ENCODE measurements around the gene ALG14. TPM values are rescaled to one million over a fixed set of nuclear protein-coding genes. Genes with fewer than 3 reads are reported as not detected.
"Not testable (repeated sequence)": the region's sequence is repeated elsewhere in the genome, so short reads cannot be mapped to it uniquely, and the experiment has no call there.

The ALG14 gene
- total RNA-seq, 1 donor from 2014 or later: 4.6 TPM

DNA sequence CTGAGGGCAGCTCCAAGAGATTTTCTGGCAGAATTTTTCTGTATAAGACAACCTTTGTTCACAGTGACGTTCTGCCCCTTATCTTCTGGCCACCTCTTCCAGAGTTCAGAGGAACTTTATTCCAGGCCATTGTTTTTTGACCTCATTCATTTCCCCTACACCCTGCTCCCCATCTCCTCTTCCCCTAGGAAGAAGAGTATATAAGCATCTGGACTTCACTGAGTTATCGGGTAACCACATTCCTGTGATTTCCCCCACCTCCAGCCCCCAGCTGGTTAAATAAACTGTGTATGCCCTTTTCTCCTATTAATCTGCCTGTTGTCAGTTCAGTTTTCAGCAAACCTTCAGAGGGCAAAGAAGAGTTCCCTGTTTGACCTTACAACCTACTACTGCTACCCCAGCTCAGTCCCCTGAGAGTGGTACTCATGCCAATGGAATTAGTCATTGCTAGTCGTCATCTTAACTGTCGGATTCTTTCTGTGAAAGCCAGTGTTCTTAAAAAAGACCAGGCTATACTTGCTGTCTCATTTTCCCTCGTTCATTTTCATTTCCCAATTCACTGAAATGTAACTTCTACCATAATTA is 14.3 kb upstream of the ALG14 start:
- no peak for ATAC-seq

DNA sequence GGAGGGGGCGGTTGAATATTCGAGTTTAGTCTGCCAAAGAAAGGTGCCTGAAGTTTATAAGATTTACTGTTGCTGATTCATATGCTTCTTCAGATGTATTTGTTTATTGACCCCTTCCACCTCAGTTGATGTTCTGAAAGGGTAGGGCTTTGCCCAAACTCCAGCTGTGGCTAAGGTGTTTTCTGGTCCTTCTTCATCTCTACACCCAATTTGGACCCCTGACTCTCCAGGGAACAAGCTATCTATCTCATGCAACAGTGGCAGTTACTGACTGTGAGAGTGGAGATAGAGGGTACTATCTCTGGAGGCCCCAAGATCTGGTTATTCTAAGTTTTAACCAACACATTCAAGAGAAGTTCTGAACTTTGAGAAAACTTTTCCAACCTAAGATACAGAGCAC is 12.6 kb upstream of the ALG14 start:
- no peak for ATAC-seq

DNA sequence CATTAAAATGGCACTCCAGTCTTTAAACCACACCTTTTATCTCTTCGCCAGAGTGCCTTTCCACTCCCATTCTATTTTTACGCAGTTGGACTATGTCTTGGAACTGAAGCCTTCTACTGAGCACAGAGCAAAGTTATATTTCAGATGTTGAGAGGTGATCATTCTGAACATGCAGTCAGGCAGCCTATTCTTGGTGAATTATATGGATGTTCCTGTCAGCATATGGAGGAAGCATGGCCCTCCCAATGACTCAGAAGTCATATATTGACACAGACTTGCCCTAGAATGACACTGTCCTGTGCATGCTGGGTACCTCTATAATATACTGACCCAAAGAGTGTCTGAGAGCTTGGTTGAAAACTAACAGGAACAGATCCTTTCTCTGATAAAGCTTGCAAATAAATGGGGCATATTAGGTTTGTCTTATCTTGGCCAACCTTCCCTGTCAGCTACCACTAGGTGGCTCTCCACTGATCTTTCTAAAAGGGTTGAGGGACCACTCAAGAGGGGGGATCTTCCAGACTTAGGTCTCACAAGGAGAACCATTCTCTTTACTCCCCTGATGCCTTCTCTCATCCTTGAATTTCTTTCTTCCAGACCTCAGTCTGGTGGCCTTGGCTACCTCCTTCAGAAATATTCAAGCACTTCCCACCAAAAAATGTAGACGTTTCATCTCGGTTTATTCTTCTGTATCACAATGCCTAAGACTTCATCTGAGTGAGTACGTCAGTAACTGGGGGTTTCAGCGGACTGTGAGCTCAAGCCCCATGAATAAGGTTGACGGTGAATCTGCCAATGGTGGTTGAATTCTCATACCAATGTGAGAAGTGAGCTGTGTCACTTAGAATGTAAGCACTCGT is 11.8 kb upstream of the ALG14 start:
- peak; percentile 67 for ATAC-seq

DNA sequence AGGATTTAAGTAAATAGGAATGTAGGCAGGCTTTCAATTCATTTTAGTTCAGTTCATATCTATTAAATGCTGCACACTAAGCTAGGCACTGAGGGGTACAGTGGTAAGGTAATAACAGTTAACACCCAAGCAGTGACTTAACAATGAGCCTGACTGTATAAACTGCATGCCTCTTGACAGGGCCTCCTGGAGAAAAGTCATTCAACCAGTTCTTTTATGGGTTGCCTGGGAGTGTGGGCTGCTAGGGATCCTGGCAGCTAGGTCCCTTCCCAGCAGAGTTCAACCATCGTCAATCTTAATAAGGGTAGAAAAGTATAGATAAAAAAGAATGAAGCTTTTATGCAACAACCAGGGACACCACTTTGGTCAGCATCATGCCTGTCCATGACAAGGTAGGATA is 8.1 kb upstream of the ALG14 start:
- ATAC-seq: no peak

DNA sequence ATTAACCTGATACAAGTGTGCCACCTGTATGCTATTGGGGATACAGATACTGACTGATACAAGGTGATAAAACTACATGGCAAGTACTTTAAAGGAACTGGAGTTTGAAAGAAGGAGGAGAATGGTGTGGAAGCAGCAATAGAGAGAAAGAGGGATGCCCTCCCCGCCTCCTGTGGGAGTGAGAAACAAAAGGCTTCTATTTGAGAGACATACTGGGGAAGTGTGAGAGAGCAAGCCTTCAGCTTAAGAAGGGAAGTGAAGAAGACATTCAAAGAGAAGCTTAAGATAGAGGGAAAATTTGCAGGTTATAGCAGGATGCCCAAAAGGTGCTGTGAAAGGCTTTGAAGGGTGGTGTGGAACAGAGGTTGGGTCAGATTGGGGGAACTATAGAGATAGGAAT is 7.7 kb upstream of the ALG14 start:
- no peak for ATAC-seq

DNA sequence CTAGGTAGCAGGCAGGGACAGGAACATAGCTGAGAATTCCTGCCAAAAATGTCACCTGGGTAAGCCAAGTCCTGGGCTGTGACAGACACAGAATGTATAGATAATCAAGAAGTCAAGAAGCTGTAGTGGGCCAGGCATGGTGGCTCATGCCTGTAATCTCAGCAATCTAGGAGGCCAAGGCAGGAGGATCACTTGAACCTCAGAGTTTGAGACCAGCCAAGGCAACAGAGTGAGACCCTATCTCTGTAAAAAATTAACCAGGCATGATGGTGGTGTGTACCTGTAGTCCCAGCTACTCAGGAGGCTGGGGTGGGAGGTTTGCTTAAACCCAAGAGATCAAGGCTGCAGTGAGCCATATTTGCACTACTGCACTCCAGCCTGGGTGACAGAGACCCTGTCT is 3.3 kb upstream of the ALG14 start:
- no peak for ATAC-seq

DNA sequence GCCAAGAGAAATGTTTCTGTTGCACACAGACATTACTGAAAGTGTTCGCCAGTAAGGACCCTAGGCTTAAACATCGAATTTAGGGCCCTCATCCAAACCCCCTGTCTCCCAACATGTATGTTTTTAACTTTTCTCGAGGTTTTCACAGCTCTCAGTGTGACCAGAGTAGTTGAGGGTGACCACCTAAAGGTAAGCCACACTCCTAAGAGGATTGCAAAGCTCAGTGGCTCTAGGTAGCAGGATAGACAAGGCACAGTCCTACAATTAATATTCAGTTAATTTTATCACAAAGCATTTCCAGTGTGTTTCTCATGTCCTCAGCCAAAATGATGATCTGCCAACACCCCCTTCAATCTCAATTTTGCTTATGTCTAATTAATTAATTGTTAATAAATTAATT is 695 bp upstream of the ALG14 start:
- ATAC-seq: no peak

DNA sequence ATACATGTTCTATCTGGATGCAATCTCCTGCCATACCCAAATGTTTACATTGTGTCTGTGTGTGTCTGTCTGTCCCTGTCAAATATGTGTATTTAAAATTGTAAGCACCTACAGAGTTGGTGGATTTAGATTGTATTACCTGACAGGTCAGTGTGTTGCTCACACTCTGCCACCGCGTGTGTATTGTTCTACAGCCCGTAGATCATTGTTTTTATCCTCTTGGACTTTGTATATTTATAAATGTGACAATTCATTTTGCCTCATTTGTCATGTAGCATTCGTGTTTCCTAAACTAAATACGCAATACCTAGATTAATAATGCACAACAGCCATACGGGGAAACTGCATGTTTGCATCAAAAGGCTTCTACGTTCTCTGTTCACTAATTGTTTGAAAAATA is 634 bp downstream of the ALG14 start:
- peak; percentile 48 for ATAC-seq

DNA sequence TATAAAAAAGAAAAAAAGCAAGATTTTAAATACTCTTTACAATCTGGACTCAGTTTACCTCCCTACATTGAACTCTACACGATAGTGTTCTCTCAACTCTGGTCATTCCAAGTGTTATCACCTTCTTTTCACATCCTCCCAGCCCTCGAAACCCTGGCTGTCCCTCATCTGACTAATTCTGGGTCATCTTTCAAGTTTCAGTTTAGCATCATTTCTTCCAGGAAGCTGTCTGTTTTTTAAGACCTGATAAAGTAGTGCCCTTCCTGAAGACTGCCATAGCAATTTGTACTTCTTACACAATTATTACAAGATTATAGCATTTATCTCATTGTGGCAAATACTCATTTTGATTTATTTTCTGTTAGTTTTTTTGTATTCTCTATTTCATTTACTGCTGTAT is 1.2 kb downstream of the ALG14 start:
- ATAC-seq: no peak

DNA sequence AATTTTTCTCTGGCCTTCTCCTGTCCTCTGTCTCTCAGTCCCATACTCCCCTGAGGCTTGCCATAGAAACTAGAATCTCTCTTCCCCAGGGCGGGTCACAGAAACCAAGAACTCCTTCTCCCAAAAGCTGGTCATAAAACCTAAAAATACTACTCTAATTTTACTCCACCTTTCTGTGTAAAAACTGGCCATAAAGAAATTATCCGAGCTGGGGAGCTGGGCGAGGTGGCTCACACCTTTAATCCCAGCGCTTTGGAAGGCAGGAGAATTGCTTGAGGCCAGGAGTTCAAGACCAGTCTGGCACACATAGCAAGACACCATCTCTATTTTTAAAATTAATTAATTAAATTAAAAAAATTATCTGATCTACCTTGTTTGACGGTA is 3.0 kb downstream of the ALG14 start:
- ATAC-seq: no peak

DNA sequence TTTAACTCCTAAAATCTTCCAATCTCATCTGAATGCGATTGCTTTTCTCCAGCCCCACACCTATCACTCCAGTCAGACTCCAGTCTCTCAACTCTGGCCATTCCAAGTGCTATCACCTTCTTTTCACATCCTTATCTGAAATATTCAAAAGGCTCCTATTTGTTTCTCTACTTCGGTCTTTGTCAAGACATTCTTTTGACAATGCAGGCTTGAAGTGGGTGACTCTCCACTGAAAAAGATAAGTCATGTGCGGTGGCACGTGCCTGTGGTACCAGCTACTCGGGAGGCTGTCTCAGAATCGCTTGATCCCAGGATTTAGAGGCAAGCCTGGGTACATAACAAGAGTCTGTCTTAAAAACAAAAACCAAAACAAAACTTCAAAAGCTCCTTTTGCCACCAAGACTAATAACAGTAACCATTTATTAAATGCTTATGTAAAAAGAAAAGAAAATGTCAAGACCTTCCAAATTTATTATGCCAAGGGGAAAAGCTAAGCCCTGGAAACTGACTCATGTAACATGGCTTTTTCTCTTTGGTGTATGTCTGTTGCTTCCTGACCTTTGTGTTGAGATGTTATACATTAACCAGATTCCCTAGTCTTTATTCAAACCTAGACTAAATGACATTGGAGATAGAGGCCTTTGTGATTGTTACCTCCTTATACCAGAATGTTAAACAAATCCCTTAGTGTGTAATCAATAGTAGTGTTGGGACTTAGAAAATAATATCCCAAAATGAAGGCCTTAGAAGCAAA is 3.6 kb downstream of the ALG14 start:
- no peak for ATAC-seq

DNA sequence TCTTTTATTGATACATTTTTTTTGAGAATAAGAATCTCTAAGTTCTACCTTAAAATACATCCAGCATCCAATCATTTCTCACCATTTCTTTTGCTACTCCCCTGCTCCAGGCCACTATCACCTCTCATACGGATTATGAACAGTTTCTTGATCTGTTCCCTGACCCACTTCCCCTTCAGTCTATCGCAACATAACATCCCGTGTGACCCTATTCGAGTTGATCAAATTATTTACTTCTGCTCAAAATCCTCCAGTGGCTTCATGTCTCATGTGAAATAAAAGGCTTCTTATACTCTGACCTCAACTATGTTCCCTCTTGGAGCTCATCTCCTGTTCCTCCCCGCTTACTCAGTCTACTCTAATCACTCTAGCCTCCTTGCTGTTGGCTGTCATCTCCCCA is 5.2 kb downstream of the ALG14 start:
- no peak for ATAC-seq

DNA sequence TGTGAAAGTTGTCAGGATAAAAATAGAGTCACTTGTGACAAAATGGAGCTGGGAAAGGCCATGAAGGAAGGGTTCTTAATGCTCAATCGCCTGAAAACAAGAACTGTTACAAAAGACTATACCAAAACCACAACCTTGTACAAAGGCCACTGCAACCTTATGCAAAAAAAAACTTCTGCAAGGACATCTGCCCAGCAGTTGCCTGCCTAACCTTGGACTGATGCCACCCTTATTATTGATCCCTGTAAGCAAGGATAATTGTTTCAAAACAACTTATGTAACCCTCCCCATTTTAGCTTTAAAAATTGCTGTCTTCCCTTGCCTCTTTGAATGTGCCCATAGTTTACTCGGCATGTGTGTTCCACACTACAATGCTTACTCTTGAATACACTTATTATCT is 5.7 kb downstream of the ALG14 start:
- ATAC-seq: no peak

DNA sequence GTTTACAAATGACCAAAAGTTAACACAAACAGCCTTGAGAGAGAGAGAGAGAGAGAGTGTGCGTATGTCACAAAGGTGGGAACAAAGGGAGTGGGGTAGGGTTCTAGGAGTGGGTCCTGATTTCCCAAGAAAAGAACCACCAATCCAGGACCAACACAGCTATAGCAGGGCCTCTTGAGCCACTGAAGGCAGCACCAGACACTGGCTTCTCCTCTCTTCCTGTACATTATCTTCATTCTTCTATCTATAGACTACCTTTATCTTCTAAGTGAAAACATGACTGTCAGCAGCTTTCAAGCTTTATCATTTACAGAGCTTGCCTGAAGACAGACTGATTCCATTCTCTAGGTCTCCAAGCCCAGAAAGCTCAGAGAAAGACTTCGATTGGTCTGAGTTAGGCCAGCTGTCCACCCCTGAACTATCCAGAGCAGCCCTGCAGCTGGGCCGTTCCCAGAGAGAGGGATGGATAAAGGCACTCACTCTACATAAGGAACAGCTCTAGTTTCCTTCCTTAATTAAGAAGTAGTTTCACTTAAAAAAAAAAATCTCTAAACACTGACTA is 11.2 kb downstream of the ALG14 start:
- ATAC-seq: no peak

DNA sequence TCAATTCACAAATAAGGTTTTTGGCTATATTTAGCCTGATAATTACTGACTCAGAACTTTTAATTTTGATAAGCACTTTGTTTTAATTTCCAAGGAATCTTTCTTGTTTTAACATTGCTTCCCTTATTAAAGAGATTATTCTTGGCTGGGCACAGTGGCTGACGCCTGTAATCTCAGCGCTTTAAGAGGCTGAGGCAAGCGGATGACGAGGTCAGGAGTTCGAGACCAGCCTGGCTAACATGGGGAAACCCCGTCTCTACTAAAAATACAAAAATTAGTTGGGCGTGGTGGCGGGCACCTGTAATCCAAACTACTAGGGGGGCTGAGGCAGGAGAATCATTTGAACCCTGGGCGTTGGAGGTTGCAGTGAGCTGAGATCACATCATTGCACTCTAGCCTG is 13.8 kb downstream of the ALG14 start:
- ATAC-seq: no peak

DNA sequence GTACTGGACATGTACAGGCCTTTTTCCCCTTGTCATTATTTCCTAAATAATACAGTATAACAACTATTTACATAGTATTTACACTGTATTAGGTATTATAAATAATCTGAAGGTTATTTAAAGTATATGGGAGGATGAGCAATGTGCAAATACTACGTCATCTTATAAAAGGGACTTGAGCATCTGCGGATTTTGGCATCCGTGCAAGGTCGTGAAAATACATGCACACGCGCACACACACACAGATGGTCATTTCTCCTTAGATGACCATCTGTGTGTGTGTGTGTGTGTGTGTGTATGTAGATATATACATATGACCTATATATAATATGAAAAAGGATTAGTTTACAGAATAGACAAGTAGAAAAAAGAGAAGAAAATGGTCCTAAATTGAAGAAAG is 15.4 kb downstream of the ALG14 start:
- ATAC-seq: no peak

DNA sequence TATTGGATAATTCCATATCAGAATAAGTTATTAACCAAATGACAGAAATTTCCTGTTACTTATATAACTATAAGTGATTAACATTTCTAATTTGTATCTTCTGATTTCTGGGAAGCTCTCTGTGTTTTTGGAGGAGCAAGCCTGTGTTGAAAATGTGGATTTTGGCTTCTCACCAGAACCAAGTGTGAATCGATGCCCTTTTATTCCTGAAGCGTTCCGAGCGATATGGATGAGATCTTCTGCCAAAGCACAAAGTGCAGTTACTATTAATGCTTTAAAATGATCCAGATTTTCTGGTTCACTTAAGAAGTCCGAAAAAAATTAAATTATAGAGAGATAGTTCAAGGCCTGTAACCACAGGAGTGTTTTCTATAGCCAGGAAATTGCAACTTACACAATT is 22.8 kb downstream of the ALG14 start:
- ATAC-seq: no peak

DNA sequence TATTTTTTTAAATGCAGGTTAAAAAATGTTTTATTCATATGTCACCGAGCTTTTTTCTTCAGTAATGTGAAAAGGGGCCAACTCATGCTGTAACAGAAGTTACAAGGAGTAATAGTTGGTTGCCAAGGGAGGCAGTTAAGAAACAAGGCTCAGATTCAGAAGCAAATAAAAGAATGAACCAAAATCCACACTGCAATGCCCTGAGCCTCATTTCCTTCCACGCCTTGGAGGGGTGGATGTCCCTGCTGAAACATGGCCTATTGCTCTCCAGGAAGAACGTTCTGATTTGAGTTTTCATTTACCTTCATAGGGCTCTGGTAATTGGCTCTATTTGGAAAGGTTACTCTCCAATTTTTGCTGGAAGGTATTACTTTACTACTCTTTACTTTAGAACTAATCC is 24.4 kb downstream of the ALG14 start:
- no peak for ATAC-seq

DNA sequence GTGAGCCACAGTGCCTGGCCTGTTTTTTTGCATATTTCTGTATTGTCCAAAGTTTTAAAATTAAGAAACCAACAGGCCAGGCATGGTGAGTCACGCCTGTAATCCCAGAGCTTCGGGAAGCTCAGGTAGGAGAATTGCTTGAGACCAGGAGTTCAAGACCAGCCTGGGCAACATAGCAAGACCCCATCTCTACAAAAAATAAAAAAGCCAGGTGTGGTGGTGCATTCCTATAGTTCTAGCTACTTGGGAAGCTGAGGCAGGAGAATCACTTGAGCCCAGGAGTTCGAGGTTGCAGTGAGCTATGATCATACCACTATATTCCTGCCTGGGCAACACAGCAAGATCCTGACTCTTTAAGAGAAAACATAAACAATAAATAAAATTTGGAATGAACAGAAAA is 25.1 kb downstream of the ALG14 start:
- not testable (repeated sequence) for ATAC-seq

DNA sequence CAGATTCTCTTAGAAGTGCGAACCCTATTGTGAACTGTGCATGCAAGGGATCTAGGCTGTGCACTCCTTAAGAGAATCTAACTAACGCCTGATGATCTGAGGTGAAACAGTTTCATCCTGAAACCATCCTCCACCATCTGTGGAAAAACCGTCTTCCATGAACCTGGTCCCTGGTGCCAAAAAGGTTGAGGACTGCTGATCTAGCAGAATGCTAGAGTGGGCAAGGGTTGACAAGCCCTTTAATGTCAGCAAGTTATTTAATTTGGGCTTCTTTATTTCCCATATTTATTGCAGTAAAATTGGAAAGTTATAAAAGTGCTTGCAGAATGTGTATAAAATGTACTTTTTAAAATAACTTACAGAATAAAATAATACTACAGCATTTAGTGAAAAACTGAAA is 26.4 kb downstream of the ALG14 start:
- ATAC-seq: no peak

DNA sequence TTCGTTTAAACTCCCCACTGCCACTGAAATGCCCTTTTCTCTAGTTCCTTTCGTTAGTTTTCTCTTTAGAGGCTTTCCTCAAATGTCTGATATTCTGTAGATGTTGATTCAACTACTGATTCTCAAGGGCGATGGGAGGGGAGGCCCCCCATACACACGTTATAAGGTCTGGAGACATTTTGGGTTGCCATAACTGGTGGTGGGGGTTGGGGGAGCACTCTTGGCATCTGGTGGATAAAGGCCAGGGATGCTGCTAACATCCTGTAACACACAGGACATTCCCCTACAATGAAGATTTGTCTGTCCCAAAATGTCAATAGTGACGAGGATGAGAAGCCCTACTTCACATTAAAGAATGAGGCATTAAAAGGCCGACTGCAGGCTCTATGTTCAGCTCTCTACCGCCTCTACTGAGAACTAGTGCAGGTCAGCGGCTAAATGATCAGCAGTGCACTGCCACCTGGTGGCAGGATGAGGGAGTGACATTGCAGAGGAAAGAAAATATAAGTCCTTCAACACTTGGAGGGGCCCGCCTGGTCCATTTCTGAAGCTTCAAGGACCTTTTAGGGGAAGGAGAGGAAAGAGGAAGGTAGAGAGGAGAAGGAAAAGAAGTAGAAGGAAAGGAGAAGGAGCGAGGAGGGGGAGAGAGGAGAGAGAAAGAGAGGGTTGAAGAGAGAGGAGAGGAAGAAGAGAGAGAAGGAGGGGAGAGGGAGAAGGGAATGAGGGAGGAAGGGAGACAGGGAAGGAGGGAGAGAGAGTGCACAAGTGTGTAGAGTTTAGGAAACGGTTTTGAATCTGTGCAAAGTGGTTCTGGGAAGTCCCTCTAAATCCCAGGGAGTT is 29.4 kb downstream of the ALG14 start:
- ATAC-seq: peak; percentile 83

DNA sequence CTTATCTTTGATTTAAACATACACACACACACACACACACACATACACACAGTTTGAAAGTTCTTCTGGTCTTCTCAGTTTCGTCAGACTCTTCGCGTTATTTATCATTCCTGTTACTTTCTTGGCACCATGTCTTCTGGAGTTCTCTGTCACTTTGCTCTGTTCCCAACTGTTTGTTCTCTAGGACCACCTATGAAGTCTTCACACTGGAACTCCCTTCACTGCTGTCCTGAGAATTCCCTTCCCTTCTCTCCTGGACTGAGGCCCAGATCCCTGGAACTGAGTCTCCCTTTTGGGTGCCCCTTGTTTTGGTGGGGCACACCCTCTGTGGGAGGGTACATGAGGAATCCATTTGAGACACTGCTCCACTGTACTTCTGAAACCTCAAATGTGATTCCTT is 30.5 kb downstream of the ALG14 start:
- ATAC-seq: no peak

All from esophagus mucosa (tissue), 1 donor.